Stimulated activated CD4-positive, alpha-beta T cell treated with anti-CD3 and anti-CD28 coated beads, Interleukin-2, amount 100 ng/mL, for 4 hours (primary cell): ENCODE results near the gene PPP1R12C.

Source experiments
- DNase-seq: peaks from one replicate; pipeline ENCODE4 v3.0.0-alpha.2; 2020; ENCODE audit warnings: low read depth

The PPP1R12C gene

DNA sequence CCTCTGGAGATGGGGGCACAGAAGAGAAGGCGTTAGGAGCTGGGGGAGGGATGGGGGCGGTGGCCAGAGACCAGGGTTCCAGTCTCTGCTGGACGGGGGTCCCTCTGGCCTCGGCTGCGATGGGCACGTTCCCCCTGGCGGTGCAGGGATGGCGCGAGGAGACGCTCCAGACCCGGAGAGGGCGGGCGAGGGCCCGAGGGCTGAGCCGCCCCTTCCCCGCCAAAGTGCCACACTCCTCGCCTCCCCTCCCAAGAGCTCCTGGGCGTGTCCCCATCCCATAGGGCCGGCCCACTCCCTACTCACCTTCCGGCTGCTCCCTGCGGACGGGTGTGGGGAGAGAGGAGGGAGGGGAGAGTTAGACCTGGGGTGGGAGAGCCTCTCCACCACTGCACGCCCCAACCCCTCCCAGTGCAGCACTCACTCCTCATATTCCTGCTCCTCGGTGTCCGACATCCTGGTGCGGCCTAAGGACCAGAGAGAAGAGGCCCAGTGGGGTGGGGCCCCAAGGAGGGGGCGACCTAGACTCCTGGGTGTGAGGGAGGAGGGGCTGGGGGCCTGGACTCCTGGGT is 29.4 kb upstream of the PPP1R12C start:
- no peak for DNase-seq

DNA sequence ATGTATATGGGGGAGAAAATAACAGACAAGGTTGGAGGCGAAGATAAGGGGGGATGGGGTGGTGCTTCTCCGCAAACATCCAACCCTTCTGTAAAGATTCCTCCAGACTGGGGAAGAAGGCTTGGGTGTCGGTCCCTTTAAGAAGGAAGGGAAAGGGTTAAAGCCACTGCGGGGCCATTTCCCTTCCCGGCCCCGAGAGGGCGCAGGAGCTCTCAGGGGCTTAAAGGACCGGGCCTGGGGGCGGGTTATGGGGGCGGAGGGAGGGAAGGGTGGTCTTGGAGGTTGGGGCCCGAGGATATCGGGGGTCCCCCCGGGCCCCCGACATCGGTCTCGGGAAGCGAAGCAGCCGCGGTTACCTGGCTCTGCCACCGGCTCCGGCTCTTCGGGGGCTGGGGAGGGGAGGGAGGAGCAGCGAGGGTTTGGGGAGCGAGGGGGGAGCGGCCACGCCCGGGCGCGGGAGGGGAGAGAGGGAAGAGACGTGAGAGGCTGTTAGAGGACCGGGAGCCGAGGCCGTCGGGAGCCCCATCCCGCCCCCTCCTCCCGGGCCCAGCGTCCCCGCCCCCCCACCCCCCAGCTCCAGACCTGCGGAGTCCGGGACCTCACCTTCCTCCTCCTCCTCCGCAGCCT is 28.8 kb upstream of the PPP1R12C start:
- no peak for DNase-seq

DNA sequence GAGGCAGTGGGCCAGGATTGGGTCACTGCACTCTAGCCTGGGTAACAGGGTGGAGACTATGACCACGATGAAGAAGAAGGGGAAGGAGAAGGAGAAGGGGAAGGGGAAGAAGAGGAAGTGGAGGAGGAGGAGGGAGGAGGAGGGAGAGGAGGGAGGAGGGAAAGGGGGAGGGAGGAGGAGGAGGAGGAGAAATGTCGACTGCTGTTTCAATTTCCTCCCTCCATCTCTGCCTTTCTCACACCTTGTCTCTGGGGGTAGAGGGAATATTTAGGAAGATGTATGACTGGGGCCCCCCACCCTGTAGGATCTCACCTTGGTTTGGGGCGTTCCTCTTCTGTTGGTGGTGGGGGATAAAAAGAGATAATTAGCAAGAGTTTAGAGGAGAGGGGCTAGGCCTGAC is 27.8 kb upstream of the PPP1R12C start:
- no peak for DNase-seq

DNA sequence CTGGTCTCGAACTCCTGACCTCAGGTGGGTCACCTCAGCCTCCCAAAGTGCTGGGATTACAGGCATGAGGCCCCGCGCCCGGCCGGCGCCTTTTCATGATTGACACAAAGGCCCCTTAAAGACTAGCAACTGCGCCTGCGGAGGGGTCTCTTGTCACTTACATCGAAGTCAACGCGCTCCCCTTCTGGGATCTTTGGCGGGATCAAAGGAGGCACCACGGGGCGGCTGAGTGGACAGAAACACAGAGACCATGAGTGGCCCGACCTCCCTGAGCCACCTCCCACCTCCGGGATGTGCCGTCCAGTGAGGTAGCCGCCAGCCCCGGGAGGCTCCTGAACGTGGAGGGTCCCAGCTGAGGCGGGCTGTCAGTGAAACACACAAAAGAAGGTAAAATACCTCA is 24.3 kb upstream of the PPP1R12C start:
- DNase-seq, result no peak

DNA sequence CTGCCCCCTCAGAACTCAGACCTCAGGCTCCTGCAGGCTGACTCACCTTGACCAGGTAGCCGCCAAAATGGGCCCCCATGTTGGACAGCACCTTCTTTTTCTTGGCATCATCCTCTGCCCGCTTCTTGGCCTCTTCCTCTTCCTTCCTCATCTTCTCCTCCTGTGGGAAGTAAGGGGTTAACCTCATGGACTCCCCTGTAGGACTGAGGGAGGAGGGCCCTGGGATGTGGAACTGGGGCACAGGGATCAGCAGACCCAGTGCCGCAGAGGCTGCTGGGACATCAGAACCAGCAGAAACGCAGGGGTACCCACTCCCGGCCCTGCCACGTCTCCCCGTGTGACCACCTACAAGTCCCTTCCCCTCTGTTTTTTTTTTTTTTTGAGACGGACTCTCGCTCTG is 20.5 kb upstream of the PPP1R12C start:
- DNase-seq, result no peak

DNA sequence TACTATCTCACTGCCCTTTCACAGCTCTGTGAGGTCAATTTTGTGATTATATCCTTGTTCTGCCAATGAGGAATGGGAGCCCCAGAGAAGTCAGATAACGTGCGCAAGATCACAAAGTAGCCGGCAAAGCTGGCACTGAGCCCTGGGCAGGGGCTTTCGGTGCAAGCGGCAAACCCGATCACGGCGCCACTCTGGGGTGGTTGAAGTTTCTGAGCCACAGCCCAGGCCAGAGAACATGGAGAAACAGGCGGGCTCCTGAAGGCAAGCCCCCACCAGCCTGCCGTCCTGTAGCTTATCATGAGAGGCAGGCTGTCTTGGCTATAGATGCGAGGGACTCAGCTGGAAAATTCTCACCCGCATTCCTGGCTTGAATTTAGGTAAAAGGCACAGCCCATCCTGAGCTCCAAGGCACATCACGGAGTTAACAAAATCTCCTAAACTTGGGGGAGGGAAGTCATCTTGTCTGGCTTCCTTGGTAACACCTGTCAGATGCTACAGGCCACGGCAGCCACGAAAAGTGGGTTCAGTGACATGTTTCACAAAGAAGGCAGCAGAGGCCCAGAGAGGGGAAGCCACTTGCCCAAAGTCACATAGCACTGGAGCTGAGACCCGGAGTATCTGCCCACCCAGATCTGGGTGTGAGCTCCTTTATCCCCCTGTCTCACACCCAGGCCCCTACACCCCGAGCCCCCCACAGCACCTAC is 19.1 kb upstream of the PPP1R12C start:
- DNase-seq, result no peak

DNA sequence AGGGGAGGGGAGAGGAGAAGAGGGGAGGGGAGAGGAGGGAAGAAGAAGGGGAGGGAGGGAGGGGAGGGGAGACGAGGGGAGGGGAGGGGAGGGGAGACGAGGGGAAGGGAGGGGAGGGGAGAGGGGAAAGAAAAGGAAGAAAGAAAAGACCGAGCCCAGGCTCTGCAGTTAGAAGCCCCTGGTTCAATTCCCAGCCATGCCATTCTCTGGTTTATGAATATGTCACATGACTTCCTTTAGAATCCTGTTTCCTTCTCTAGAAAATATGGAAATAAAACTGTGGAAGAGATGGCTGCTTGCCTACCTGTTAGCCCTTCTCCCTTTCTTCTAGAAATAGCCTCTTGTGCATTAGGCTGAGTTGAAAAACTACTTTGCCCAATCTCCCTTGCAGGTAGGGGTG is 17.3 kb upstream of the PPP1R12C start:
- DNase-seq, result no peak

DNA sequence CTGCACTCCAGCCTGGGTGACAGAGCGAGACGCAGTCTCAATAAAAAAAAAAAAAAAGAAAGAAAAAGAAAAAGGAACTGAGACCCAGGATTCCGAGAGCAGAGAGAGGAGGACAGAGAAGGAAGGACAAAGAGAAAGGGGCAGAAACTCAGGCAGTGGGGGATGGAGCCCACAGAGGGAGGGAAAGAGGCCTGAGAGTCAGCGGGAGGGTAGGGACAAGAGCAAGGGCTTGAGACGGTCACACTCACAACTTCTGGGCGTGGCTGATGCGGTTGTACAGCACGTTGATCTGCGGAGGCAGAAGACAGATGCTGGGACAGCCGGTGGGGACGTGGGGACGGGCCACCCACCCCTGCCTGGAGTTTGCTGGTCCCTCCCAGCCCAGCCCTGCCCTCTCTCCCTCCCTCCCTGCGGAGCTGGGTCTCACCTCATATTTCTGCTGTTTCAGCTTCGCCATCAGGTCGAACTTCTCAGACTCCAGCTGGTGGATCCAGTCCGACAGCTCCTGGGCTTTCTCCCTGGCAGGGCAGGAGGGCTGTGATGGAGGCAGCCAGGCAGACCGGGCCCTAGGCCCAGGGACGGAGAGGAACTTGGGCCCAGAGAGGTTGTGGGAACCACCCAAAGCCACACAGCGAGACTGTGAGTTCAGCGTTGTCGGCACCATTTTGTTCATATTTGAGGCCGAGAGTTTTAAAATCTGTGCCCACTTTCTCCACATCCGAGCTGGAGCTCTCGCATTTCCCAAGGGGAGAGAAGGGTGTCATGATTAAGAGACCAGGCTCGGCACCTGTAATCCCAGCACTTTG is 16.4 kb upstream of the PPP1R12C start:
- DNase-seq, result no peak

DNA sequence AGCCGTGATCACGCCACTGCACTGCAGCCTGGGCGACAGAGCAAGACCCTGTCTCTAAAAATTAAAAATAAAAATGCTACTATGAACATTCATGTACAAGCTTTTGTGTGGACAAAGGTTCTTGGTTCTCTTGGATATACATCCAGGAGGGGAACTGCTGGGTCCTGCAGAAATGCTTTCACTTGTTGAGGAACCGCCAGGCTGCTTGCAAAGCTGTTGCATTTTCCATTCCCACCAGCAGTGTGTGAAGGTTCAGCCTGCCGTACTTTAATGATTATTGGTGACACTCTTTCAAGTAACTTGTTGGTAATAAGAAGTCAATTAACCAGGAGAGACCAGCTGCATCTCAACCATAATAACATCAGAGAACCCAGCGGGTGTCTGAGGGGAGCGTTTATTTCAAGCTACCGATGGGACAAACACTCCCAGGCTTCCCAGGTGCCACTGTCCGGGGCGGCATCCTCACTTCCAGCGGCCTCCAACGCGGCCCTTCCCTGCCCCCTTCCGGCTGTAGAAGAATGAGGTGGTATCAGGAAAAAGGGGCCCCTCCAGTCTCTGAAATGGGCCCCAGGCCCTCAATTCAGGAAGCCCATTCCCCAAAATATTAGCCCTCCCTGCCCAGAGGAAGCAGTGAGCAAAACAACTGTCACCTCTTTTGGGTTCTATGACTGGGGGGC is 15.2 kb upstream of the PPP1R12C start:
- DNase-seq, result no peak

DNA sequence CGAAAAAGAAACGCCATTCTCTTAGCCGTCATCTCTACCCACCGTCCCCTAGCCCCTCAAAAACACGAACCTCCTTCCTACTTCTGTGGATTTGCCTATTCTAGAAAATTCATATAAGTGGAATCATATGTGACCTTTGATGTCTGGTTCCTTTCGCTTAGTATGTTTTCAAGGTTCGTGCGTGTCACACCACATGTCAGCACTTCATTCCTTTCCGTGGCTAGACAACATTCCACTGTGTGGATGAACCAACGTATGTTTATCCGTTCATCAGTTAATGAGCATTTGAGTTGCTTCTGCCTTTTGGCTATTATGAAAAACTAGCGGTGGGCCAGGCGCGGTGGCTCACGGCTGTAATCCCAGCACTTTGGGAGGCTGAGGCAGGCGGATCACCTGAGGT is 14.0 kb upstream of the PPP1R12C start:
- no peak for DNase-seq

DNA sequence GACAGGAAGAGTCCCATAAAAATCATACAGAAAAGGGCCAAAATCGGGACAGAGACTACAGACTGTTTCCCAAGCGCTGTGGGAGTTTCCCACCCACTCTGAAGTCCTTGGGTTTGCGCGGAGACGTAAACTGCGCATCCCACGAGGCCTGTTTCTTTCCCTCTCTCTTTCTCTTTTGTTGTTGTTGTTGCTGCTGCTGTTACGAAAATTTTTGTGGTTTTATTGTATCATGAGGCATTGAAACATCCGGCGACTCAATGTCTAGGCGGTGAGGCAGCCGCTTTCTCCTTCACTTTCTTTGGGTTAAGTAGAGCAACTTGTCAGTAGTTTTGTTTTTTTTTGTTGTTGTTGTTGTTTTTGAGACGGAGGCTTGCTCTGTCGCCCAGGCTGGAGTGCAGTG is 1.6 kb upstream of the PPP1R12C start:
- DNase-seq, result no peak

DNA sequence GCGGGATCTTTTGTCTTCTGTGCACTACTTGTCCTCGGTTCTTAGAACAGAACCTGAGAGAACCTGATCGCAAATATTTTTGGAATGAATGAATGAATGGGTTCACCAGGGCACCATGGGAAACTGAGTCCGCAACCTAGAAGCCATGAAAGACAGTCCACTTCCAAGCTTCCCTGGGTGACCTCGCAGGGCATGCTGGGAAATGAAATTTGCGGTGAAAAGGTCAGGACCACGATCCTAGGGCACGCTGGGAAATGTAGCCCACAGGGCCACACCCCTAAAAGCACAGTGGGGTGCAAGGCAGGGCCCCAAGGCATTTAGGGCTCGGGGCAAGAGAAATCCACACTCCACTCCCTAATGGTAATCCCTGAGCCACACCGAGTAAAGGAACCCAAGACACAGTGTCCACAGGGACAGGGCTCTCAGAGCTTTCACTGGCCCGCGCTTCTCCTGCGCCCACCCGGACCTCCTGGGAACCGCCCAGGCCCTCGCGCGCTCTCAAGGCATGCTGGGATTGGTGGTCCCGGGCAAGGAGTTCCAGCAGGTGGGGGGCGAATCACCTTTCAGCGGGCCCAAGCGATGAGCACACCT is 1.1 kb upstream of the PPP1R12C start:
- DNase-seq, result no peak

DNA sequence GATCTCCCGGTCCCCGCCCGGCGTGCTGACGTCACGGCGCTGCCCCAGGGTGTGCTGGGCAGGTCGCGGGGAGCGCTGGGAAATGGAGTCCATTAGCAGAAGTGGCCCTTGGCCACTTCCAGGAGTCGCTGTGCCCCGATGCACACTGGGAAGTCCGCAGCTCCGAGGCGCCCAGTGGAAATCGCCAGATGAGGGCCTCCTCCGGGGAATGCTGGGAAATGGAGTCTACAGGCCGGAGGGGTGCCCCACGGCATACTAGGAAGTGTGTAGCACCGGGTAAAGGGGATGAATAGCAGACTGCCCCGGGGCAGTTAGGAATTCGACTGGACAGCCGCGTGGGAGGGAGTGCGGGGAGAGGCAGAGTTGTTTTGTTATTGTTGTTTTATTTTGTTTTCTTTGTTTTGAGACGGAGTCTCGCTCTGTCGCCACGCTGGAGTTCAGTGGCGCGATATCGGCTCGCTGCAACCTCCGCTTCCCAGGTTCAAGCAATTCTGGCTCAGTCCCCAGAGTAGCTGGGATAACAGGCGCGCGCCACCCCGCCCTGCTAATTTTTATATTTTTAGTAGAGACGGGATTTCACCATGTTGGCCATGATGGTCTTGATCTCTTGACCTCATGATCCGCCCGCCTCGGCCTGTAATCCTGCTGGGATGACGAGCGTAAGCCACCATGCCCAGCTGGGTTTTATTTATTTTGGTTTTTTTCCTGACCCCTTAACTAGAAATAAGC is 390 bp upstream of the PPP1R12C start:
- DNase-seq, result peak; percentile 97

DNA sequence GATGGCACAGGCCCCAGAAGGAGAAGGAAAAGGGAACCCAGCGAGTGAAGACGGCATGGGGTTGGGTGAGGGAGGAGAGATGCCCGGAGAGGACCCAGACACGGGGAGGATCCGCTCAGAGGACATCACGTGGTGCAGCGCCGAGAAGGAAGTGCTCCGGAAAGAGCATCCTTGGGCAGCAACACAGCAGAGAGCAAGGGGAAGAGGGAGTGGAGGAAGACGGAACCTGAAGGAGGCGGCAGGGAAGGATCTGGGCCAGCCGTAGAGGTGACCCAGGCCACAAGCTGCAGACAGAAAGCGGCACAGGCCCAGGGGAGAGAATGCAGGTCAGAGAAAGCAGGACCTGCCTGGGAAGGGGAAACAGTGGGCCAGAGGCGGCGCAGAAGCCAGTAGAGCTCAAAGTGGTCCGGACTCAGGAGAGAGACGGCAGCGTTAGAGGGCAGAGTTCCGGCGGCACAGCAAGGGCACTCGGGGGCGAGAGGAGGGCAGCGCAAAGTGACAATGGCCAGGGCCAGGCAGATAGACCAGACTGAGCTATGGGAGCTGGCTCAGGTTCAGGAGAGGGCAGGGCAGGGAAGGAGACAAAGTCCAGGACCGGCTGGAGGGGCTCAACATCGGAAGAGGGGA is 1.1 kb downstream of the PPP1R12C start:
- DNase-seq, result no peak

DNA sequence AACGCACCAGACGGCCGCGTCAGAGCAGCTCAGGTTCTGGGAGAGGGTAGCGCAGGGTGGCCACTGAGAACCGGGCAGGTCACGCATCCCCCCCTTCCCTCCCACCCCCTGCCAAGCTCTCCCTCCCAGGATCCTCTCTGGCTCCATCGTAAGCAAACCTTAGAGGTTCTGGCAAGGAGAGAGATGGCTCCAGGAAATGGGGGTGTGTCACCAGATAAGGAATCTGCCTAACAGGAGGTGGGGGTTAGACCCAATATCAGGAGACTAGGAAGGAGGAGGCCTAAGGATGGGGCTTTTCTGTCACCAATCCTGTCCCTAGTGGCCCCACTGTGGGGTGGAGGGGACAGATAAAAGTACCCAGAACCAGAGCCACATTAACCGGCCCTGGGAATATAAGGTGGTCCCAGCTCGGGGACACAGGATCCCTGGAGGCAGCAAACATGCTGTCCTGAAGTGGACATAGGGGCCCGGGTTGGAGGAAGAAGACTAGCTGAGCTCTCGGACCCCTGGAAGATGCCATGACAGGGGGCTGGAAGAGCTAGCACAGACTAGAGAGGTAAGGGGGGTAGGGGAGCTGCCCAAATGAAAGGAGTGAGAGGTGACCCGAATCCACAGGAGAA is 1.9 kb downstream of the PPP1R12C start:
- DNase-seq, result no peak

DNA sequence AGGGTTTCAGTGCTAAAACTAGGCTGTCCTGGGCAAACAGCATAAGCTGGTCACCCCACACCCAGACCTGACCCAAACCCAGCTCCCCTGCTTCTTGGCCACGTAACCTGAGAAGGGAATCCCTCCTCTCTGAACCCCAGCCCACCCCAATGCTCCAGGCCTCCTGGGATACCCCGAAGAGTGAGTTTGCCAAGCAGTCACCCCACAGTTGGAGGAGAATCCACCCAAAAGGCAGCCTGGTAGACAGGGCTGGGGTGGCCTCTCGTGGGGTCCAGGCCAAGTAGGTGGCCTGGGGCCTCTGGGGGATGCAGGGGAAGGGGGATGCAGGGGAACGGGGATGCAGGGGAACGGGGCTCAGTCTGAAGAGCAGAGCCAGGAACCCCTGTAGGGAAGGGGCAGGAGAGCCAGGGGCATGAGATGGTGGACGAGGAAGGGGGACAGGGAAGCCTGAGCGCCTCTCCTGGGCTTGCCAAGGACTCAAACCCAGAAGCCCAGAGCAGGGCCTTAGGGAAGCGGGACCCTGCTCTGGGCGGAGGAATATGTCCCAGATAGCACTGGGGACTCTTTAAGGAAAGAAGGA is 2.8 kb downstream of the PPP1R12C start:
- no peak for DNase-seq

DNA sequence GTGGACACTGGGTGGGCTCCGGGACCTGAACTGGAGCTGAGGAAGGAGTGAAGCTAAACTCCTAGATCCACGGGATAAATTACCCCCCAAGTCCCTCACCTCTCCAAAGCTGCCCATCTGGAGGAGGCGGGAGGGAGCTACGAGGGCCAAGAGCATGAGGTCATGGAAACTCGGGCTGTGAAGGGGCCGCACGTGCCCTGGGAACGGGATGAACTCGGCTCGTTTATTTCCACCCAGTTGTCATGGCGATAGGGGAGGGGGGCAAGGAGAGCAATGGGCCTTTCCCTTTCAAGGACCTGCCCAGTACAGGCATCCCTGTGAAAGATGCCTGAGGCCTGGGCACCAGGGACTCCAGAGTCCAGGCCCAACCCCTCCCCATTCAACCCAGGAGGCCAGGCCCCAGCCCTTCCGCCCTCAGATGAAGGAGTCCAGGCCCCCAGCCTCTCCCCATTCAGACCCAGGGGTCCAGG is 3.8 kb downstream of the PPP1R12C start:
- DNase-seq, result no peak

DNA sequence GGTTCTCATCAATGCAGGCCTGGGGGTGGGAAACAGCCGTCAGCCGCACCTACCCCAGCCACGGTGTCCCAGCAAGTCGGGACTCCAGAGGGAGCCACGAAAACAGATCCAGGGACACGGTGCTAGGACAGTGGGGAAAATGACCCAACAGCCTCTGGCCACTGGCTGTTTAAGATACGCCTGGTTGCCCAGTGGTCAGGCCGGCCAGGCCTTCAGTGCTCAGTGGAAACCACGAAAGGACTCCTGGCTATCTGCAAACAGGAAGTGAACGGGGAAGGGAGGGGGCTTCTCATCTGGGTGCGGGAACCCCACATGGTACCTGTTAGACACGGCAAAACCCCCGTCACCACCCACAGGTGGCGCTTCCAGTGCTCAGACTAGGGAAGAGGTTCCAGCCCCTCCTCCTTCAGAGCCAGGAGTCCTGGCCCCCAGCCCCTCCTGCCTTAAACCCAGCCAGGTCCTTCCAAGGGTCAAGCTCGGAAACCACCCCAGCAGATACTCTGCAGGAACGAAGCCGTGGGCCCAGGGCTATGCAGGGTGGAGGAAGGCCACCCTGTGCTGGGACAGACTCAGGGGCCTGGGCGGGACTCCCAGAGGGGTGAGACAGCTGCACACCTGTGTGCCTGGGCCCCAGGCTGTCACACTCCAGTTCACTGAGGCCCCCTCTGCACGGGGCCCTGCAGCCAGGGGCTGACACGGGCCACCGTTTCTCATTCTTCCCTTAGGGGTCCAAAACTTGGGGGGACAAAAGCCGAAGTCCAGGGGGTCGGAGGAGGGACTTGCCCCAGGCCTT is 4.5 kb downstream of the PPP1R12C start:
- no peak for DNase-seq

DNA sequence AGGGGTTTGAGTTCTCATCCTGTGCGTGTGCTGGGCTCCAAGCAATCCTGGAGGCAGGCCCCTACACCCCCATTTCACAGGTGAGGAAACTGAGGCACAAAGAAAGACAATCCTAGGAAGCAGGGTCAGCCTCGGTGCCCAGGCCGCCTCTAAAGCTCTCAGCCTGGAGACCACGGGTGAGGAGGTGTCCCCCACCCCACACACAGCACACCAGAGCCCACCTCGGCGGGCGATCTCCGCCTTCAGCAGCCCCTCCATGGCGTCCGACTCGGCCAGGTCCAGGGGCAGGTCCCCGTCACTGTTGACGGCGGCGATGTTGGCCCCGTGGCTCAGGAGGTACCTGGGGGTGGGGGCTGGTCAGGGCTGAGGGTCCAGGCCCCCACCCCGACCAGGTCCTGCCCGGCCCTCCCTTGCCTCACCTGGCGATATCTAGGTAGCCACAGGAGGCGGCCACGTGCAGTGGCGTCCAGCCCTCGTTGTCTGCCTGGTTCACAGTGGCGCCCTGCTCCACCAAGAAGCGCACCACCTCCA is 5.1 kb downstream of the PPP1R12C start:
- DNase-seq, result no peak
